ENCODE measurements around the gene MYF6.
"Not testable (repeated sequence)": the region's sequence is repeated elsewhere in the genome, so short reads cannot be mapped to it uniquely, and the experiment has no call there.

The MYF6 gene

GRCh38 chr12:80707126-80707829 lies at the start of gene MYF6:
Gene MYF6 (plus strand): TSS chr12:80707634. CDS start chr12:80707720, 86 bp downstream.
- no peak for DNase-seq

- DNase-seq: no peak
These were observed 47.8 kb upstream of the MYF6 start for GRCh38 chr12:80659512-80660063.

GRCh38 chr12:80662586-80662985 lies 44.8 kb upstream of the MYF6 start:
- no peak for DNase-seq

- no peak for DNase-seq
These were observed 37.2 kb upstream of the MYF6 start for GRCh38 chr12:80670214-80670613.

GRCh38 chr12:80676042-80676636 lies 31.3 kb upstream of the MYF6 start:
- not testable (repeated sequence) for DNase-seq

DNA sequence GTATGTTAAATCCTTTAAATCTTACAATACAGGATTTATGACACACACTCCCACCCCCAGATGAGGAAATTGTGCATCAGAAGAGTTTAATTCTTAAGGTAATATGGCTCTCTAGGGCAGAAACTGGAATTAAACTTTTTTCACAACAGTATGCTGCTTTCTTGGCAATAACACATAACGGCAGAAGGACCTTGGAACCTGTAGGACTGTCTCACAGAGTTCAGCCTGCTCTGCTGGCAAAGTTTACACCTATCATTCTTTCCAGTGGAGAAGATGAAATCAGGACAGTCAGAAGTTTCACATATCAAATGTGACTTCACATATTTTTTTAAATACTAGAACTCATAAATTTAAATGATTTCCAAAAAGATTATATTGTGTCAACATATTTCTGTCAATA lies 30.6 kb upstream of the MYF6 start:
- DNase-seq: no peak

DNA sequence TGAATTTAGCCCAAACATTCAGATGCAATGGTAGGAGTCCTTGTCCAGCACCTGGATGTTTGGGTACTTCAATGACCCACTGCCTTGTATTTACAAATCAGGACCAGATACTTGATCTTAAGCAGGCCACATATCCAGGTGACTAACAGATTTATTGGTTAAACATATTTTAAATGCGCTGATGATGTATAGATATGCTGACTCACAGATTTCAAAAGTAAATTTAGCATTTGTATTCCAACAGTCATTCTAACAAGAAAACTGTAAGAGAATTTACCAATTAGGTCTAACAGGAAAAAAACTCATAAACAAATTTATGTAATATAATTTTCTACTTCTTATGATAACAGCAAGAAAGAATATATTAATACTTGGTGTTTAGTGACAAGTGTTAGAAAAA lies 29.4 kb upstream of the MYF6 start:
- DNase-seq: no peak

DNA sequence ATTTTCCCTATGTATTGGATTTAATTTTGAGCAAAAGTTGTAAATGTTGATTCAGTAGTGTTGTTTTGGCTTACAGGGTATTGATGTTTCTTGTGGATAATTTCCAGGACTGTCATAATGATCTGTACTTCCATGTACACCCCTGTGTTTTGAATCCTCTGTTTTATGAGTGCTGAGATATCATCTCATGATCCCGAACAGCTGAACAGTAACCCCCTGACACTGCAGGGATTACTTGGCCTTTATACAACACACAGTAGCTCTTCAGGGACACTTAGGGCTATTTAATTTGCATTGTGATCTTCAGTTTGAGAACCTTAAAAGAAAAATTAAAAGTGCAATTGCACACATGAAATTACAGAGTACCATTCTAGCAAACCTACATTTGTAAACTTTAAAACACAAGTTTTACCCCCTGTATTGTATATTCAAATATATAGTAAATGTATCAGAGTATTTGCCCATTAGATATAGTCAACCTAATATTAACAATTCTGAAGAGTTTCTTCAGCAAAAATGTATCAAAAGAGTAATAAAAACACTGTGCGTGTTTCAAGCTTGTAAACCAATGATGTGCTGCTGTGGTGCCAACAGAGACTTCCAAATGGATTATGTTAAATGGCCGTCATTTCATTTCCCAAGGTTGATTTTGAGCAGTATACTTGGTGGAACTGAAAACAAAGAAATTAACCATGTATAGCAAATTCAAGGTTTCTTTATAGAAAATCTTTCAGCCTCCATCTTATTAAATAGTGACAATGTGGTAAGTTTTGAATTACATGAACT lies 27.9 kb upstream of the MYF6 start:
- DNase-seq: no peak

- no peak for DNase-seq
These were observed 26.1 kb upstream of the MYF6 start for GRCh38 chr12:80681287-80681686.

DNA sequence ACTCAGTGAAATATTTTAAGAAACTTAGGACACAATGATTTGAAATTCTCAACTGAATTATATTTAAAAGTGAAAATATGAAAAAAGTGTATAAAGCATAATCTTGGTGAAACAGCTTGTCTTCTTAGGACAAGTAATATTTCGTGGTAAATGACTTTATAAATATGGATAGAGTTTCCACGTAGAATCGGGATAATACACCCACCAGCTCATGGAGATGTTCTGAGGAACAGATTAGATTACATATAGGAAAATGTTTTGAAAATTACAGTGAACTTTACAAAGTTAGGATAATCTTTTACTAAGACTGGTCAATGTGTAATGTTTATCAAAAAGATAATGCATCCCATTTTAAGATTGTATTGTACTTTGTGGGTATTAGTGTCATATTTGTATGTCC lies 25.6 kb upstream of the MYF6 start:
- no peak for DNase-seq

DNA sequence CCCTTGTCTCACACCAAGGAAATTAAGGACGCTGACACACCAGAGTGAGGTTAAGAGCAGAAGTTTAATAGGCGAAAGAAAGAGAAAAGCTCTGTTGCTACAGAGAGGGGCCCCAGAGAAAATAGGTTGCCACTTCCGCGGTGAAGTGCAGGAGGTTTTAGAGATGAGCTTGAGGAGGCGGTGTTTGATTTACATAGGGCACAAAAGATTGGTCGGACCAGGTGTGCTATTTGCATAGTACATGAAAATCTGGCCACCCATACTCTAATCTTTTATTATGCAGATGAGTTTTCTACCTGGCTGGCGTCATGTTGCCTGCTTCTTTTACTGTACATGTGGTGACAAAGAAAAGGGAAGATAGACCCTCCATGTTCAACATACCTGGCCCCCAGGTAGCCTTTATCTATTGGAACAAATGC lies 23.3 kb upstream of the MYF6 start:
- no peak for DNase-seq

GRCh38 chr12:80690090-80690489 lies 17.3 kb upstream of the MYF6 start:
- no peak for DNase-seq

- no peak for DNase-seq
These were observed 16.9 kb upstream of the MYF6 start for GRCh38 chr12:80690513-80690912.

GRCh38 chr12:80692114-80692513 lies 15.3 kb upstream of the MYF6 start:
- DNase-seq: no peak

DNA sequence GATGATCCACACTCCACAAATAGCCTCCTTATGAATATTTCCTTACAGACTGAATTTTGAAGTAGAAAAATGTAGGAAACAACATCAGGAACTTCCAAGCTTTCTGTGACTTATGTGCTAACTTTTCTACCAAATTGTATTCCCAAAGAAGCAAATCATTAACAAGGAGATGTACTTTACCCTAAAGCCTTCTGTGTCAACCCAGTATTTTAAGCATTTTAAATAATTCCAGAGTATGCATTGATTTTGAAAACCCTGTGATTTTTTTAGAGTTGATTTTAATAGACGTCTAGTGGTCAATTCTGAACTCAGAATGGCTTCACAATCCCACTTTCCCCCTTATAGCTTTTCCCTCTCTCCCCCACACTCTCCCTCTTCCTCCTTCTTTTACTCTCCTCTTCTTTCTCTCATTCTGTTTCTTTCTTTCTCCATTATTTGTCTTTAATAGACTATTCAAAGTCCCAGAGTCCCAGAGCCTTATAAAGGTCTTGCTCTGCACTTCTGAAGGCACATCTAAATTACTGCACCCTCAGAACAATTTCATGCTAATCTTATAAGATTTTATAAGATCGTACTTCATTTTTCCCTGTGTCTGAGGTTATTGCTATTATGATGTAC lies 10.1 kb upstream of the MYF6 start:
- DNase-seq: no peak

- no peak for DNase-seq
These were observed 9.2 kb upstream of the MYF6 start for GRCh38 chr12:80698256-80698655.

- no peak for DNase-seq
These were observed 8.4 kb upstream of the MYF6 start for GRCh38 chr12:80698847-80699542.

DNA sequence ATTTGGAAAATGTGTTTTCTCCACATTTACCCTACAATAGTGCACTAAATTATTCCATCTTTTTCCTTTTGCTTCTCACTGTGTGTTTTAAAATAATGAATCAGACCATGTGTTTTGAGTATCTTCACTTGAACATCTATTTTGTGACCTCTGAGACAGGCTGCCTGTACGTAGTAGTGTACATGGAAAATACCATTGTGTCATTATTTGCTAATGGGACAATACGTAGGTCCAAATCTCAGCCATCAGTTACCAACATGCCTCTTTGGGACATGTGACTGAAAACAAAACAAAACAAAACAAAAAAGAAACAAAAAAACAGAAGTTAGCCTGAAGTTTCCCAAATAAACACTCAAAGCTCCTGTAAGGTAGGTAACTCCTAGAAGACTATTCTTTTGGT lies 7.1 kb upstream of the MYF6 start:
- DNase-seq: no peak

DNA sequence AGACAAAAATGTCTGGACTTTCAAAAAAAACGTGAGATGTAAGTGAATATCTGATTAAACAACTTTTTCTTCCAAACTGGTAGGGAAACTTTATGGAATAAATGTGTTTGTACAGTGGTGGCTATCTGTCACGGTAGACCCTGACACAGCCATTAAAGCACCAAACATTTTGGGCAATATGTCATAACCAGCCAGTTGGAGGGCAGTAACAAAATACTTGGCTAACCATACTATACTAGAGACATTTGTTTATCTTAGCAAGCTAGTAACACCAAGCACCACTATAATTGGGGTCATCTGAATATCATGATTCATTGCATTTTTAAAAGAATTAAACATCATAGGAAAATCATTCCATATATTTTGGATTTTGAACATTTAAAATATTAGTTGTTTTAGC lies 6.0 kb upstream of the MYF6 start:
- no peak for DNase-seq

DNA sequence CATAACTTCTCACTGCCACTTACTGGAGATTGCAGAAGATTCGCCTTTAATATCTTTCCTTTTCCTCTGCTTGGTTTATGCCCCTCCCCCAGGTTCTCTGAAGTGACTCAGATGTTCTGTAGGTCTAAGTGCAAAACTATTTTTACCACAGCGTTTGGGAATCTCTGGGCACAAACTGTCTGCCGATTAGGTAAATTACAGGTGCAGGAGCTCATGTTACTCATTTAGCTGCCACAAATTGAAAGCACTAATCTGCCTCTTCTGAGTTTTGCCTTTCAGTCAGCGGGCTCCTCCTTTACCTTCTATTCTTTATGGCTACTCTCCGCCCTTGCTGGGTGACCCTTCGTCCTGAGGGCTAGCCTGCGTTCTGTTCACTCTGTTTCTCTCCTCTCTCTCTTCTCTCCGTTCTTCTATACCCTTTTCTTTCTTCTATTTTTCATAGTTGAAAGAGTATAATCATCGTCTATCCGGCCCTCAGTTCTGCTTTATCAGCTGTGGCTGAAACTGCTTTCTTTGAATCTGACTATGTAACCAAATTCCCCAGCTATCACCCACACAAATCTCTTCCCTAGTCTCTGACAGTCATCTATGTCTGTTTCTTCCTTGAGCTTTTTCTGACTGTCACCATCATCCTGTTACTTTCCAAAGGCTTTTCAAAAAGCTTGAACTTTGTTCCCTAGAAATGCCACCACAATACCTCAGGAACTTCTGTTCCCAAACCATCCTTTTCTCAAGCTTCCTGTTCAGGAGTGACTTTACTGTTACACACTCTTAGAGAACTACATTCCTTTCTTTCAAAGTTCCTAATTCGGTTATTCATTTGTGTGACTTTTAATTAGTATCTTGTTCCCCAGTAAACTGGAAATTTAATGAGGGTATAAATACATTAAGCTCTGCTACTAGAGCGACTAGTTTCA lies 4.3 kb upstream of the MYF6 start:
- DNase-seq: no peak

GRCh38 chr12:80704420-80704819 lies 3.0 kb upstream of the MYF6 start:
- DNase-seq: no peak

- no peak for DNase-seq
These were observed 410 bp downstream of the MYF6 start for GRCh38 chr12:80707830-80708258.
